ENCODE data around the gene SKIC2.
"Not testable (repeated sequence)": the region's sequence is repeated elsewhere in the genome, so short reads cannot be mapped to it uniquely, and the experiment has no call there.

The SKIC2 gene

DNA sequence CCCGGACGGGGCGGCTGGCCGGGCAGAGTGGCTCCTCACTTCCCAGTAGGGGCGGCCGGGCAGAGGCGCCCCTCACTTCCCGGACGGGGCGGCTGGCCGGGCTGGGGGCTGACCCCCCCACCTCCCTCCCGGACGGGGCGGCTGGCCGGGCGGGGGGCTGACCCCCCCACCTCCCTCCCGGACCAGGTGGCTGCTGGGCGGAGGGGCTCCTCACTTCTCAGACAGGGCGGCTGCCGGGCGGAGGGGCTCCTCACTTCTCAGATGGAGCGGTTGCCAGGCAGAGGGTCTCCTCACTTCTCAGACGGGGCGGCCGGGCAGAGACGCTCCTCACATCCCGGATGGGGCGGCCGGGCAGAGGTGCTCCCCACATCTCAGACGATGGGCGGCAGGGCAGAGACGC, 26.8 kb upstream of the SKIC2 start:
- not testable (repeated sequence) for DNase-seq; H3K27me3 Mint-ChIP-seq; H3K4me1 Mint-ChIP-seq (ENCODE audit: low read depth); H3K36me3 Mint-ChIP-seq (ENCODE audit: low read depth); H3K27ac Mint-ChIP-seq; H3K4me3 Mint-ChIP-seq; H3K9me3 Mint-ChIP-seq

DNA sequence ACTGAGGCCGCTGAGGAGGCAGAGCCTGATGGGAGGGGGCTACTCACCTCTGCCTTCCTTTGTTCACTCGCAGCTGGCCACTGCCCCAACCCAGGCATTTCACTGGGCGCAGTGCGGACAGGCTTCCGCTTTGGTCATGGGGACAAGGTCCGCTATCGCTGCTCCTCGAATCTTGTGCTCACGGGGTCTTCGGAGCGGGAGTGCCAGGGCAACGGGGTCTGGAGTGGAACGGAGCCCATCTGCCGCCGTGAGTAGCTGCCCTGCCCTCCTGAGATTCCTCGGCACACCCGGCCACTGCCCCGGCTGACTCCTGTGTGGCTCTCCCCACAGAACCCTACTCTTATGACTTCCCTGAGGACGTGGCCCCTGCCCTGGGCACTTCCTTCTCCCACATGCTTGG, 25.4 kb upstream of the SKIC2 start:
- Mint-ChIP-seq H3K36me3 (ENCODE audit: low read depth) (no peaks in the 10 kb centered on the region), H3K27me3 (peaks cover 7% of the 10 kb centered on the region), H3K27ac (no peak overlapping the region)

DNA sequence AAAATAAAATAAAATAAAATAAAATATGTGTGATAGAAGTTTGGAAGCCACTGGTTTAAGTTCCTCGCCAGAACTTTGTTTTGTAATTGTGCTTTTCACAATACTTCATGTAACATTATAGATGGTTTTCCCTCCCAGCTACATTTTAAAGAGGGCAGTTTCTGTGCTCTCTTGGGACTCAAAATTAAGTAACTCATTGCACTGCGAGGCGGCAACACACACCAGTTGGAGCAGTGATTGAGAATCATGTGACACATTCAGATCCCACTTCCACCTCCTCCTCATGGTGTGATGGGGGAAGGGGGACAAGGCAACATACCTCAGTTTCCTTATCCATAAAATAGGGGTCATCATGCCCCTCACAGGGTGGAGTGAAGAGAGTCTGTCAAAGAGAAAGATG, 24.0 kb upstream of the SKIC2 start:
- no peak for DNase-seq

More for the DNA sequence above, 25.4 kb upstream of the SKIC2 start:
- no peaks in the 10 kb centered on the region for H3K9me3 Mint-ChIP-seq
- no peak overlapping the region for H3K4me3 Mint-ChIP-seq
- DNase-seq: no peak
- H3K4me1 Mint-ChIP-seq (ENCODE audit: low read depth): no peaks in the 10 kb centered on the region

DNA sequence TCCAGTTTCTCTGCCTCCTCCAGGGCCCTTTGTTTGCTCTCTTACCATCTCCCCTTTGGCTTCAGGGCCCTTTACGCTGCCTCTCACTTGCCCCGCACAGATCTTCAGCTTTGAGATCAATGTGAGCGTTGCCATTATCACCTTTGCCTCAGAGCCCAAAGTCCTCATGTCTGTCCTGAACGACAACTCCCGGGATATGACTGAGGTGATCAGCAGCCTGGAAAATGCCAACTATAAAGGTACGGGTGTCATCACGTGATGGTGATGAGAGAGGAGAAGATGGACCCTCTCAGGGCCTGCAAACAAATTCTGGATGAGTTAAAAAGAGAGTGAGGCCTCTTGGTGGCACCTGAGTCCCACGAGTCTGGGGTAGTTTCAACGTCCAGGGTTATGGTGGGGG, 23.2 kb upstream of the SKIC2 start:
- Mint-ChIP-seq H3K9me3 (no peaks in the 10 kb centered on the region), H3K4me3 (no peak overlapping the region)
- no peak for DNase-seq

More for the DNA sequence above, 24.0 kb upstream of the SKIC2 start:
- H3K36me3 Mint-ChIP-seq (ENCODE audit: low read depth): no peaks in the 10 kb centered on the region
- H3K9me3 Mint-ChIP-seq: no peaks in the 10 kb centered on the region
- no peaks in the 10 kb centered on the region for H3K4me1 Mint-ChIP-seq (ENCODE audit: low read depth)
- no peak overlapping the region for H3K4me3 Mint-ChIP-seq
- no peak overlapping the region for H3K27ac Mint-ChIP-seq
- H3K27me3 Mint-ChIP-seq: peaks cover 7% of the 10 kb centered on the region

DNA sequence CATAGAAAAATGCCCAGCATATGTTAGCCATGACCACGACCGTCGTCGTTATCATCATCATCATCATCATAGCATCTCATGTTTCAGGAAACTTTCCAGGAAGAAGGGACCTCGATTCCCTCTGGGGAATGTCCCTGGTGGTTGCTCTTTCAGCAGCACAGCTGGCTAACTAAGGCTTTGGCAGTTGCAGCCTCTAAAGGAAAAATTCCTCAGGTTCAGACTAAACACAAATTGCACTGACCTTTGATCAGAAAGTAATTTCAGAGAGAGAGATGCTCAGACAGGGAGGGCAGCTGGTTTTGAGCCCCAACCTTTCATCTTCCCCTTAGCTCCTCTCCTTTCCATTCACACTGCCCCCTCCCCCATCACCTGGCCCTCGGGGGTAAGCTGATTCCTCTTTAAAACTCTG, 18.7 kb upstream of the SKIC2 start:
- Mint-ChIP-seq H3K9me3 (no peaks in the 10 kb centered on the region), H3K36me3 (ENCODE audit: low read depth) (no peaks in the 10 kb centered on the region), H3K27ac (no peak overlapping the region), H3K27me3 (peaks cover 18% of the 10 kb centered on the region), H3K4me3 (no peak overlapping the region), H3K4me1 (ENCODE audit: low read depth) (peaks cover 2% of the 10 kb centered on the region)
- no peak for DNase-seq

More for the DNA sequence above, 23.2 kb upstream of the SKIC2 start:
- Mint-ChIP-seq H3K4me1 (ENCODE audit: low read depth) (no peaks in the 10 kb centered on the region), H3K36me3 (ENCODE audit: low read depth) (no peaks in the 10 kb centered on the region), H3K27ac (no peak overlapping the region), H3K27me3 (peaks cover 7% of the 10 kb centered on the region)

DNA sequence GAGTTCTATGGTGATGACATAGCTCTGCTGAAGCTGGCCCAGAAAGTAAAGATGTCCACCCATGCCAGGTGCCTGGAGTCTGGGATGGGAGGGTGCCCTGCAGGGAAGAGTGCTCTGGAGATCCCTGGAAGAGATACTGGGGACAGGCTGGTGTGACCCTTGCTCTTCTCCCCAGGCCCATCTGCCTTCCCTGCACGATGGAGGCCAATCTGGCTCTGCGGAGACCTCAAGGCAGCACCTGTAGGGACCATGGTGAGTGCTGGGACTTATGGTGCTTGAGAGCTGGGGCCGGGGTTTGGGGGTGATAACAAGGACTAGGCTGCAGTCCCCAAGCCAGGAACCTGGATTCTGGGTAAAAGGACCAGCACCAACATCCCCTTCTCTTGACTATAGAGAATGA, 15.2 kb upstream of the SKIC2 start:
- Mint-ChIP-seq H3K27ac (no peak overlapping the region), H3K4me1 (ENCODE audit: low read depth) (peaks cover 8% of the 10 kb centered on the region), H3K4me3 (no peak overlapping the region), H3K9me3 (no peaks in the 10 kb centered on the region), H3K27me3 (peaks cover 19% of the 10 kb centered on the region), H3K36me3 (ENCODE audit: low read depth) (no peaks in the 10 kb centered on the region)
- no peak for DNase-seq

DNA sequence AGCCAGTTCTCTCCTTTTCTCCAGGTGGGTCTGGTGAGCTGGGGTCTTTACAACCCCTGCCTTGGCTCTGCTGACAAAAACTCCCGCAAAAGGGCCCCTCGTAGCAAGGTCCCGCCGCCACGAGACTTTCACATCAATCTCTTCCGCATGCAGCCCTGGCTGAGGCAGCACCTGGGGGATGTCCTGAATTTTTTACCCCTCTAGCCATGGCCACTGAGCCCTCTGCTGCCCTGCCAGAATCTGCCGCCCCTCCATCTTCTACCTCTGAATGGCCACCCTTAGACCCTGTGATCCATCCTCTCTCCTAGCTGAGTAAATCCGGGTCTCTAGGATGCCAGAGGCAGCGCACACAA, 13.8 kb upstream of the SKIC2 start:
- DNase-seq: no peak
- Mint-ChIP-seq H3K27me3 (peaks cover 19% of the 10 kb centered on the region), H3K4me1 (ENCODE audit: low read depth) (peaks cover 8% of the 10 kb centered on the region), H3K4me3 (no peak overlapping the region), H3K36me3 (ENCODE audit: low read depth) (no peaks in the 10 kb centered on the region), H3K9me3 (no peaks in the 10 kb centered on the region), H3K27ac (no peak overlapping the region)

DNA sequence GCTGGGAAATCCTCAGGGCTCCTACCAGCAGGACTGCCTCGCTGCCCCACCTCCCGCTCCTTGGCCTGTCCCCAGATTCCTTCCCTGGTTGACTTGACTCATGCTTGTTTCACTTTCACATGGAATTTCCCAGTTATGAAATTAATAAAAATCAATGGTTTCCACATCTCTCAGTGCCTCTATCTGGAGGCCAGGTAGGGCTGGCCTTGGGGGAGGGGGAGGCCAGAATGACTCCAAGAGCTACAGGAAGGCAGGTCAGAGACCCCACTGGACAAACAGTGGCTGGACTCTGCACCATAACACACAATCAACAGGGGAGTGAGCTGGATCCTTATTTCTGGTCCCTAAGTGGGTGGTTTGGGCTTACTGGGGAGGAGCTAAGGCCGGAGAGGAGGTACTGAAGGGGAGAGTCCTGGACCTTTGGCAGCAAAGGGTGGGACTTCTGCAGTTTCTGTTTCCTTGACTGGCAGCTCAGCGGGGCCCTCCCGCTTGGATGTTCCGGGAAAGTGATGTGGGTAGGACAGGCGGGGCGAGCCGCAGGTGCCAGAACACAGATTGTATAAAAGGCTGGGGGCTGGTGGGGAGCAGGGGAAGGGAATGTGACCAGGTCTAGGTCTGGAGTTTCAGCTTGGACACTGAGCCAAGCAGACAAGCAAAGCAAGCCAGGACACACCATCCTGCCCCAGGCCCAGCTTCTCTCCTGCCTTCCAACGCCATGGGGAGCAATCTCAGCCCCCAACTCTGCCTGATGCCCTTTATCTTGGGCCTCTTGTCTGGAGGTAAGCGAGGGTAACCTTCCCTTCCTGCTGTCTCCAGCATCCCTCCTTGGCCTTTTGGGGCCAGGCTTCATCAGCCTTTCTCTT, 13.2 kb upstream of the SKIC2 start, which contains the start of gene CFB:
CFB (plus strand) TSS at position 589 of the 863 bp plus-strand sequence; CDS start at position 716, 127 bp downstream.
- no peak for DNase-seq
- Mint-ChIP-seq H3K9me3 (no peaks in the 10 kb centered on the region), H3K36me3 (ENCODE audit: low read depth) (peaks cover 3% of the 10 kb centered on the region), H3K27me3 (peaks cover 19% of the 10 kb centered on the region), H3K4me3 (no peak within 1 kb of the TSS), H3K27ac (peak within 1 kb of the TSS; percentile 41), H3K4me1 (ENCODE audit: low read depth) (peaks cover 8% of the 10 kb centered on the region)

DNA sequence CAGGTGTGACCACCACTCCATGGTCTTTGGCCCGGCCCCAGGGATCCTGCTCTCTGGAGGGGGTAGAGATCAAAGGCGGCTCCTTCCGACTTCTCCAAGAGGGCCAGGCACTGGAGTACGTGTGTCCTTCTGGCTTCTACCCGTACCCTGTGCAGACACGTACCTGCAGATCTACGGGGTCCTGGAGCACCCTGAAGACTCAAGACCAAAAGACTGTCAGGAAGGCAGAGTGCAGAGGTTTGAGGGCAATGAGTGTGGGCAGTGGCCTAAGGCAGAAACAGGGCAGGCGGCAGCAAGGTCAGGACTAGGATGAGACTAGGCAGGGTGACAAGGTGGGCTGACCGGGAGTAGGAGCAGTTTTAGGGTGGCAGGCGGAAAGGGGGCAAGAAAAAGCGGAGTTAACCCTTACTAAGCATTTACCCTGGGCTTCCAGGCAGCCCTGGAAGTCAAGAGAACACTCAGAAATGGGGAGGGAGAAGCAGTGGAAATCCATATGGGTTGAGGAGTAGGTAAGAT, 12.5 kb upstream of the SKIC2 start:
- peaks cover 10% of the 10 kb centered on the region for H3K36me3 Mint-ChIP-seq (ENCODE audit: low read depth)
- peak overlapping the region; percentile 0 for H3K27ac Mint-ChIP-seq
- peaks cover 19% of the 10 kb centered on the region for H3K27me3 Mint-ChIP-seq
- peaks cover 8% of the 10 kb centered on the region for H3K4me1 Mint-ChIP-seq (ENCODE audit: low read depth)
- H3K4me3 Mint-ChIP-seq: no peak overlapping the region
- no peak for DNase-seq
- no peaks in the 10 kb centered on the region for H3K9me3 Mint-ChIP-seq

DNA sequence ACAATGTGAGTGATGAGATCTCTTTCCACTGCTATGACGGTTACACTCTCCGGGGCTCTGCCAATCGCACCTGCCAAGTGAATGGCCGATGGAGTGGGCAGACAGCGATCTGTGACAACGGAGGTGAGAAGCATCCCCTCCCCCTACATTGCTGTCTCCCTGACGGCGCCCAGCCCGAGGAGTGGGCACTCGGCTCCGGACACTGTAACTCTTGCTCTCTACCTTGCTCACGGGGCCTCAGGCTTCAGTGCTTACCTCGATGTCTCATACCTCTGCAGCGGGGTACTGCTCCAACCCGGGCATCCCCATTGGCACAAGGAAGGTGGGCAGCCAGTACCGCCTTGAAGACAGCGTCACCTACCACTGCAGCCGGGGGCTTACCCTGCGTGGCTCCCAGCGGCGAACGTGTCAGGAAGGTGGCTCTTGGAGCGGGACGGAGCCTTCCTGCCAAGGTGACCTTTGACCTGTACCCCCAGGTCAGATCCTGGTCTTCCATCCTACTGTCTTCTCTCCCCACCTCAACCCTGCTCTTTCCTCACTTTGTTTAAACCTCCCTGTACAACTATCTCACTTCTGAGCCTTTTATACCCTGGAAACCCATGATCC, 11.8 kb upstream of the SKIC2 start:
- no peak for DNase-seq
- H3K4me1 Mint-ChIP-seq (ENCODE audit: low read depth): peaks cover 8% of the 10 kb centered on the region
- peaks cover 17% of the 10 kb centered on the region for H3K36me3 Mint-ChIP-seq (ENCODE audit: low read depth)
- no peak overlapping the region for H3K27ac Mint-ChIP-seq
- no peak overlapping the region for H3K4me3 Mint-ChIP-seq
- peaks cover 17% of the 10 kb centered on the region for H3K27me3 Mint-ChIP-seq
- no peaks in the 10 kb centered on the region for H3K9me3 Mint-ChIP-seq

DNA sequence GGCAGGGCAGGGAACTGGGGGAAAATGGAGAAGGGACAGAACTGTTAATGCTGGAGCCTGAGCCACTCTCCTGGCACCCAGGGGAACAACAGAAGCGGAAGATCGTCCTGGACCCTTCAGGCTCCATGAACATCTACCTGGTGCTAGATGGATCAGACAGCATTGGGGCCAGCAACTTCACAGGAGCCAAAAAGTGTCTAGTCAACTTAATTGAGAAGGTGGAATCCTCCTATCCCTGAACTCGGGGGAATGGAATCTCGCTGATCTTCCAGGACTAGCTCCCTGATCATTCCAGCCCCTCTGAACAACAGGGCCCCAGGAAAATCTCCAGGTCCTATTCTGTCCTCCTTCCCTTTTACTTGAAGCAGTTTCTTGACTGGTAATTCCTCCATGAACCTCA, 11.1 kb upstream of the SKIC2 start:
- Mint-ChIP-seq H3K27me3 (peaks cover 11% of the 10 kb centered on the region), H3K9me3 (no peaks in the 10 kb centered on the region), H3K36me3 (ENCODE audit: low read depth) (peaks cover 24% of the 10 kb centered on the region), H3K27ac (no peak overlapping the region), H3K4me3 (no peak overlapping the region), H3K4me1 (ENCODE audit: low read depth) (peaks cover 8% of the 10 kb centered on the region)
- no peak for DNase-seq

DNA sequence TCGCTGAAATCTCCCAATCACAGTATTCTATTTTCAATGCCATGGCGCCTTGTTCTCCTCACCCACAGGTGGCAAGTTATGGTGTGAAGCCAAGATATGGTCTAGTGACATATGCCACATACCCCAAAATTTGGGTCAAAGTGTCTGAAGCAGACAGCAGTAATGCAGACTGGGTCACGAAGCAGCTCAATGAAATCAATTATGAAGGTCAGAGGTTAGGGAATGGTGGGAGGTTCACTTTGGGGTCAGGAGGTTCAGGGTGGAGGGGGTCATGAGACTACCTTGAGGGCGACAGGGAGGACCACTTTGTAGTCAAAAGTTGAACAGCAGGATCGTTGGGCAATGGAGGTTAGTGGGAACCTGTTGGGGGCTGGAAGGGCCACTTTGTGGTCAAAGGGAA, 10.7 kb upstream of the SKIC2 start:
- no peak overlapping the region for H3K4me3 Mint-ChIP-seq
- peaks cover 11% of the 10 kb centered on the region for H3K27me3 Mint-ChIP-seq
- H3K36me3 Mint-ChIP-seq (ENCODE audit: low read depth): peaks cover 29% of the 10 kb centered on the region
- no peak for DNase-seq
- H3K9me3 Mint-ChIP-seq: no peaks in the 10 kb centered on the region
- H3K27ac Mint-ChIP-seq: no peak overlapping the region
- H3K4me1 Mint-ChIP-seq (ENCODE audit: low read depth): peaks cover 8% of the 10 kb centered on the region

DNA sequence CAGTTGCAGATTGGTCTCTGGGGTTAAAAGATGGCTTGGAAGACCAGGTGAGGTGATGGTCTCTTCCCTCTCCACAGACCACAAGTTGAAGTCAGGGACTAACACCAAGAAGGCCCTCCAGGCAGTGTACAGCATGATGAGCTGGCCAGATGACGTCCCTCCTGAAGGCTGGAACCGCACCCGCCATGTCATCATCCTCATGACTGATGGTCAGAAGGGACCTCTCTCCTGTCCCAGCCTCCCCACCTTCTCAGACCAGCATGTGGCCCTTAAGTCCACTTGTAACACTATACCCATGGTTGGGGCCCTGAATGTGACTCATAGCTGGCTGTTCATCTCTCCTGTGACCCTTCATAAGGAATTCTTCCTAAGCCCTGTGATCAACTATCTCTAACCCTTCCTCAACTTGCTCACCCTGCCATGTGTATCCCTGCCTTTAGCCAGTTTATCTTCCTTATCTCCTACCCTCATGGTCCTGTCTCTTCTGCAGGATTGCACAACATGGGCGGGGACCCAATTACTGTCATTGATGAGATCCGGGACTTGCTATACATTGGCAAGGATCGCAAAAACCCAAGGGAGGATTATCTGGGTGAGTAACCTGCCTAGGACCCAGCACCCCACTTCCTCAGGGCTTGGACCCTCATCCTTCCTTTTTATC, 10.1 kb upstream of the SKIC2 start:
- H3K27me3 Mint-ChIP-seq: peaks cover 8% of the 10 kb centered on the region
- peaks cover 8% of the 10 kb centered on the region for H3K4me1 Mint-ChIP-seq (ENCODE audit: low read depth)
- no peak for DNase-seq
- H3K9me3 Mint-ChIP-seq: no peaks in the 10 kb centered on the region
- H3K4me3 Mint-ChIP-seq: no peak overlapping the region
- peaks cover 34% of the 10 kb centered on the region for H3K36me3 Mint-ChIP-seq (ENCODE audit: low read depth)
- H3K27ac Mint-ChIP-seq: no peak overlapping the region

DNA sequence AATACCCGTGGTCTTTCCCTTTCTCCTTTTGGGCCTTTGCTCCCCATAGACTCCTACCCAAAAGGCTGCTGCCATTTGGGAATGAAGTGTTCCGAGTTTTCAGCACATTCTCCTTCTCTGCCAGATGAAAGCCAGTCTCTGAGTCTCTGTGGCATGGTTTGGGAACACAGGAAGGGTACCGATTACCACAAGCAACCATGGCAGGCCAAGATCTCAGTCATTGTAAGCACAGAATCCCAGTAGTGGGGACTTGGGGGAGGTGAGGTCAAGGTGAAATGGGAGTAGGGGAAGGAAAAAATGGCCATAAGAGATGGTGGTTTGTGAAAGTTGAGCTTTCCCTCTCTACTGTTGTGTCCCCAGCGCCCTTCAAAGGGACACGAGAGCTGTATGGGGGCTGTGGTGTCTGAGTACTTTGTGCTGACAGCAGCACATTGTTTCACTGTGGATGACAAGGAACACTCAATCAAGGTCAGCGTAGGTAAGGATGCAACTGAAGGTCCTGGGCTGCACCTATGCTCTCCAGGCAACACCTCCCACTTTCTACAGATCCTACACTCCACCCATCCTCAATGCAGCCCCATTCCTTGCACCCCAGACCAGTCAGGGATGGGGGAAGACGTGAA, 8.9 kb upstream of the SKIC2 start:
- Mint-ChIP-seq H3K36me3 (ENCODE audit: low read depth) (peaks cover 46% of the 10 kb centered on the region), H3K27me3 (peaks cover 3% of the 10 kb centered on the region), H3K9me3 (no peaks in the 10 kb centered on the region), H3K4me1 (ENCODE audit: low read depth) (peaks cover 8% of the 10 kb centered on the region), H3K4me3 (no peak overlapping the region), H3K27ac (peak overlapping the region; percentile 31)
- no peak for DNase-seq
